Measurements from ENCODE around the gene TPD52L1. TPM values are rescaled to one million over a fixed set of nuclear protein-coding genes. Genes with fewer than 3 reads are reported as not detected.

The TPD52L1 gene
- total and polyA plus RNA-seq, 2 of the 4 experiments (the other 2 are of a cell fraction), result 10.2 to 13.5 TPM

- no peak overlapping the region for H3K27ac ChIP-seq (ENCODE audit: insufficient read depth, low read length)
- peak overlapping the region; percentile 59; the same call in 1 of the 2 replicates for H3K4ac ChIP-seq (ENCODE audit: low read depth, low read length)
- no peak overlapping the region; a peak in 1 of 4 replicates for H4K8ac ChIP-seq (ENCODE audit: low read depth in 2 of 2, low read length in 2 of 2)
- DNase-seq (peak; percentile 69), ATAC-seq (ENCODE audit: low read depth) (peak; percentile 48)
- no peaks in the 10 kb centered on the region for H3K79me1 ChIP-seq (ENCODE audit: low read depth in 1 of 2, low read length in 2 of 2)
- peak overlapping the region; percentile 12; the same call in 1 of the 3 replicates for H2BK15ac ChIP-seq (ENCODE audit: low read depth, low read length)
- no peak overlapping the region for H4K5ac ChIP-seq (ENCODE audit: low read depth, low read length)
- CTCF ChIA-PET, result no interaction called here
- no peak overlapping the region for H3K56ac ChIP-seq (ENCODE audit: extremely low read depth, insufficient read depth, low read length)
- peaks cover 3% of the 10 kb centered on the region for H3K9me1 ChIP-seq (ENCODE audit: insufficient read depth, low read length)
- peak overlapping the region; percentile 15 for H2BK5ac ChIP-seq (ENCODE audit: low read depth, low read length, poor library complexity, severe bottlenecking)
- peak overlapping the region; percentile 56; the same call in 1 of the 2 replicates for H3K23ac ChIP-seq (ENCODE audit: low read depth, low read length)
- H3K4me2 ChIP-seq (ENCODE audit: low read depth, low read length), result peak overlapping the region; percentile 60; the same call in 1 of the 2 replicates
- H2BK20ac ChIP-seq (ENCODE audit: low read depth, low read length), result peak overlapping the region; percentile 72; the same call in 1 of the 2 replicates
- peak overlapping the region; percentile 34 for H2AFZ ChIP-seq (replicated peaks; ENCODE audit: low read length, poor library complexity)
- H4K91ac ChIP-seq (ENCODE audit: insufficient read depth, low read depth, low read length), result no peak overlapping the region
- no peak for TF ChIP-seq ELK1 (IDR thresholded peaks at IDR 0.05; ENCODE audit: borderline replicate concordance, low read depth, low read length)
- 0 out of 2 replicates have a peak, but pooled peaks have one; percentile 7 for TF ChIP-seq FOS (IDR thresholded peaks at IDR 0.05; ENCODE audit: low read depth, low read length)
- no peaks in the 10 kb centered on the region for H4K20me1 ChIP-seq (ENCODE audit: insufficient read depth, low read length)
- whole genome bisulfite sequencing, 2 experiments (ENCODE audit: extremely low coverage in 2 of 2, insufficient read length in 1 of 2), result no CpG with 5 or more reads among the region's 7 CpGs
- H3K18ac ChIP-seq (ENCODE audit: low read depth, low read length), result no peak overlapping the region
- H2BK120ac ChIP-seq (ENCODE audit: low read depth, low read length), result peak overlapping the region; percentile 52; the same call in 1 of the 2 replicates
- no peak overlapping the region for H3K4me3 ChIP-seq (ENCODE audit: insufficient read depth, low read depth, low read length)
- no peaks in the 10 kb centered on the region for H3K27me3 ChIP-seq (ENCODE audit: control insufficient read depth, insufficient read depth, low read length)
- no peak overlapping the region for H2AK9ac ChIP-seq (replicated peaks; ENCODE audit: low read depth, low read length, poor library complexity)
- H2AK5ac ChIP-seq (ENCODE audit: low read depth, low read length), result no peak overlapping the region
- H3K36me3 ChIP-seq (ENCODE audit: control insufficient read depth, insufficient read depth, low read length), result no peaks in the 10 kb centered on the region
- 0 out of 2 replicates have a peak overlapping the region, but pooled peaks have one; percentile 19 for H3K14ac ChIP-seq (replicated peaks; ENCODE audit: low read depth, low read length)
- in situ Hi-C loops (cut with MboI; ENCODE audit: low sequenced_read_pairs), result loop anchor here (10.0 to 25.0 kb wide), 2 partner anchors 155 to 613 kb away; partner anchors contain the start of gene HDDC2
- no peak overlapping the region for H3K9ac ChIP-seq (ENCODE audit: low read depth, low read length)
- POLR2A ChIA-PET (ENCODE audit: unreplicated experiment), result no interaction called here
- no TSS peak for BruUV-seq (replicated peaks)
- peaks cover 2% of the 10 kb centered on the region for H3K4me1 ChIP-seq (ENCODE audit: control insufficient read depth, insufficient read depth, low read length)
- H3K9me3 ChIP-seq (ENCODE audit: control insufficient read depth, insufficient read depth, low read length), result no peaks in the 10 kb centered on the region
- intact Hi-C loops (cut with micrococcal nuclease), result no loop called here
- dilution Hi-C loops (cut with HindIII; ENCODE audit: low sequenced_read_pairs, unreplicated experiment), result no loop called here
Observed at GRCh38 chr6:125149256-125150144, 4.1 kb upstream of the TPD52L1 start.

Measured in IMR-90 (cell line).